CD4-positive, alpha-beta T cell treated with Interleukin-12 subunit alpha and Interleukin-12 subunit beta, for 1 hour (primary cell): ENCODE results near the gene TM4SF1.

ENCODE experiments used
- DNase-seq: peaks from one replicate; pipeline ENCODE4 v3.0.0-alpha.2; 2020

TM4SF1 gene, protein sequence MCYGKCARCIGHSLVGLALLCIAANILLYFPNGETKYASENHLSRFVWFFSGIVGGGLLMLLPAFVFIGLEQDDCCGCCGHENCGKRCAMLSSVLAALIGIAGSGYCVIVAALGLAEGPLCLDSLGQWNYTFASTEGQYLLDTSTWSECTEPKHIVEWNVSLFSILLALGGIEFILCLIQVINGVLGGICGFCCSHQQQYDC

DNA sequence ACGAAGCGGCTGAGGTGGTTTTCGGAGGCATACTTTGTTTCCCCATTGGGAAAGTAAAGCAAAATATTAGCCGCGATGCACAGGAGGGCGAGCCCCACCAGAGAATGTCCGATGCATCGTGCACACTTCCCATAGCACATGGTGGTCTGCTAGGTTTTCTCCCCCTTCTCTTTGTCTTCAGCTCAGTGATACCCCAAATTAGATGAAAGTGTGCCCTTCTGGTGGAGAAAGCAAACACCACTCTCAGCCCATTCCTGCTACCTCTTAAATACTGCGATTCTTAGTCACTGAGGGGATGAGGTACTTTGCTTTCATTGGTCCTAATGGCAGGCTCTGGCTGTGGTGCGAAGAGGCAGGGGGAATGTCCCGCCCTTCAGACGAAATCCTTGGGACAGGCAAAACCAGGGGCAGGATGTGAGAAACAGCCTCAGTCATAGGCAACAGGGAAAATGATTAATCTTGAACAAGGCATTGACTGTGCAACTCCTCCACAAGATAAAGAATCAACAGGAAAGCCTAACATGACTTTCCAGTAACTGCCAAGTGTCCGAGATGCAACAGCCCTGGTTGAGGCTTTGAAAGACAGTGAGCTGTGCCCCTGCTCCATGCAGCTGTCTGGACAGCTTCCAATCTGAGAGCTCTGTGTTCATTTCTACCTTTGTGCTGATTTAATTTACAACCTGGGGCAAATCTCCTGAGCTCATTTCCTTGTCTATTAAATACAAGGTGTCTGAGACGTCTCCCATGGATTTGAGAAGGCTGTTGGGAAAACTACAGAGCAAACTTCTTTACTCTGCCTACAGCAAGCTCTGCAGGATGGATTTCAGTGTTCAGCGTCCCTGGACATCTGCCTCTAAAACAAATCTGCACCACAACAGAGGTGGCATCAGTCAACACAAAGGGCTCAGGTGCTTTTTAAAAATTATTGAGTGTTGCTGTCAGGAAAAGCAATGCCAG lies at the start of gene TM4SF1:
TSS of gene TM4SF1 (minus strand) at position 242 of the 957 bp plus-strand sequence. CDS start at position 140, 102 bp downstream.
- no peak for DNase-seq

DNA sequence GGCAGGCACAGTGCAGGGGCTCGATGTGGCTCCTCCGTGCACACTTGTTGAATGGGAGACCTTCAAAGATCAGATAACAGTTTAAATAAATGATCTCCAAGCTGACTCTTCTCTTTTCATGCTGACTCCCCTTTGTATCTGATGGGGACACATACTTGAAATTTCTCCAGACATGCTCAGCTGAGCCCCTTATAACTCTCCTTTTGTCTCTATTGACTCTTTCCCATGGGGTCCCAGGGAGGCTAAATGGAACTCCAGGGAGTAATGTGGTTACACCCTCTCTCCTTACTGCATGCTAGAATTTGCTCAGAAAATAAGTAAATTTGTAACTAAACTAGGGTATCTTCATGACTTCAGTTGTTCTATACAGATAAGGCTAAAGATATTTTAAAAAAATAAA lies 48.9 kb upstream of the TM4SF1 start:
- no peak for DNase-seq

DNA sequence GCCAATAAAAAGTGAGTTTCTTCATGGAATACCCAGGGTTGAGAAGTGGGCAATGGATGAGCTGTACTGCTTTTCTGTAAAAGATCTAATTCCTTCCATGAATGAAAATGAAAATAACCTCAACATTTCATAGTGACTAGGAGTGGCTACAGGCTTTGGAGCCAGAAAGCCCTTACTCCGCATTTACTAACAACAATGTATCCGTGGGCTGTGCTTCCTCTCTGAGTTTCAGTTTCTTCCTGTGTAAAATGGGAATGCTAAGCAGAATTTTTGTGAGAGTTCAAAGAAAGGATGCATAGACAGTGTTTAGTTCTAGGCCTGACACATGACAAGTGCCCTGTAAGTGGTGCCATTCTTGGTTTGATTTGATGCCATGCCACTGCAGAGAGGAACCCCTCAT lies 47.5 kb upstream of the TM4SF1 start:
- no peak for DNase-seq

DNA sequence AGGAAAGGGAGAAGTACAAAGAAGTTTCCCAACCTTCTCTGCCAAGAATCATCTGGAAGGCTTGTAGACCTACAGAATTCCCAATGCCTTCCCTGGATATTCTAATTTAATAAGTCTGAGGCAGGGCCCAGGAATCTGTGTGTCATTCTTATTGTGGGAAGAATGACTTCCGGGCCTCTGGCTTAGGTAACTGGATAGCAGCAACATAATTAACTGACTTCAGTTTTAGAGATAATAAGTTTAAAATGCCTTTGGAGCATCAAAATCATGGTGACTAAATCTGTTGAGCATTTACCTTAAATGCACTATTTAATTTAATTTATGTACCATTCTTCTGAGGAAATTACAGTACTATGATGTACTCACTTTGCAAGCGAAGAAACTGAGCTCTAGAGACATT lies 44.3 kb upstream of the TM4SF1 start:
- DNase-seq: no peak

DNA sequence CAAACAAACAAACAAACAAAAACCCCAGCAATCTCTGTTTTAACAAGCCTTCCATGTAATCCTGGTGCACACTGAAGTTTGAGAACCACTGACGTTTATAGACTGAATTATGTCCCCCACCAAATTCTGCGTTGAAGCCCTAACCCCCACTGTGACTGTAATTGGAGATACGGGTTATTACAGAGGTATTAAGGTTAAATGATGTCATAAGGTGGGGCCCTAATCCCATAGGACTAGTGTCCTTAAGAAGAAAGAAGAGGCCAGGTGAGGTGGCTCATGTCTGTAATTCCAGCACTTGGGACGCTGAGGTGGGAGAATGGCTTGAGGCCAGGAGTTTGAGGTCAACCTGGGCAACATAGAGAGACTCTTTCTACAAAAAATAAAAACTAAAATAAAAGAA lies 42.4 kb upstream of the TM4SF1 start:
- no peak for DNase-seq

DNA sequence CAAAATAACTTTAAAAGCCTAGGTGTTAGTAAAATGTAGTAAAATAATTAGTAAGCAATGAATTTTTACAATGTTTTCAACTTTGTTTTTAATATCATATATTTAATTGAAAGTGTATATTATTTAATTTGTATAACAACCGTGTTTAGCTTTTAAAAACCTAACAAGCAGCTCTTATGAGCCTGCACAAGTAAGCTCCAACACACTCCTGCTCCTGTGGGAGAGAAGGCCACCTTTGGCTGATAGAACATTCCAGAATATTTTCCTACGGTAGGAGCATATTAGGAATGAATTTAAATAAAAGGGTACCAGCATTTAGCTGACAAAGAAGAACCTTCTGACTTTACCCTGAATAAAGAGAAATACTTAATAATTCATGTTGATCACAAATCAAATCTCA lies 40.3 kb upstream of the TM4SF1 start:
- DNase-seq: no peak

DNA sequence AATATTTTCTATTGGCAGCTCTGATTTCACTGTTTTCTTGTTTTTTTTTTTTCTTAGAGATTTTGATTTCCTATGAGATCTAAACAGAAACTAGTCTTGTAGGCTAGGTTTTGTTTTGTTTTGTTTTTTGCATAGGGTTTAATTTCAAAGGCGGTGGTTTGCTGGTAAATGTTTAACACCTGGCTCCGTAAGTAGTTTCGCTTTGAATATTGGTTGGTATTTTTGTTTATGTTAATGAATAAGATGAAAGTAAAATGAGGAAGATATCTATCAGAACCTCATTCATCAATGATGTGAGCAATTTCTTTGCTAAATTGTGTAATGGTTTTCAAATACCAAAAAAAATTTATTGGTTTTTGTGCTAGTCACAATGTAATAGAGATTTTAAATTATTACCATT lies 39.7 kb upstream of the TM4SF1 start:
- DNase-seq: no peak

DNA sequence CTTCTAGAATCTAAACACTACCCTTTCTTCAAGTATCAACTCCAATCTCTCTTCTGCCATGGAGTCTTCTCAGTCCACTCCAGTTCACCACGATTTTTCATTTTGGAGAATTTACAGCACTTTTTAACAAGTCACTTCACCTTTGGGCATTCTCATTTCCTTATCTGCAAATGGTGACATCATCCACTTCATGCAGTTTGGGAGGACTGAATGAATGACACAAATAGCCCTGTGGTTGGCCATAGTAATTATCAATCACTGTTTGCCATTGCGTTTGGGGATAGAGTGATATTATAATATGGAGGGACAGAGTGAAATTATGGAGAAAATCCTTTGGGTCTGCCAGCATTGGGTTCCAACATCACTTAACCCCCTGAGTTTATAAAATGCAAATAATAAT lies 38.0 kb upstream of the TM4SF1 start:
- DNase-seq: no peak

DNA sequence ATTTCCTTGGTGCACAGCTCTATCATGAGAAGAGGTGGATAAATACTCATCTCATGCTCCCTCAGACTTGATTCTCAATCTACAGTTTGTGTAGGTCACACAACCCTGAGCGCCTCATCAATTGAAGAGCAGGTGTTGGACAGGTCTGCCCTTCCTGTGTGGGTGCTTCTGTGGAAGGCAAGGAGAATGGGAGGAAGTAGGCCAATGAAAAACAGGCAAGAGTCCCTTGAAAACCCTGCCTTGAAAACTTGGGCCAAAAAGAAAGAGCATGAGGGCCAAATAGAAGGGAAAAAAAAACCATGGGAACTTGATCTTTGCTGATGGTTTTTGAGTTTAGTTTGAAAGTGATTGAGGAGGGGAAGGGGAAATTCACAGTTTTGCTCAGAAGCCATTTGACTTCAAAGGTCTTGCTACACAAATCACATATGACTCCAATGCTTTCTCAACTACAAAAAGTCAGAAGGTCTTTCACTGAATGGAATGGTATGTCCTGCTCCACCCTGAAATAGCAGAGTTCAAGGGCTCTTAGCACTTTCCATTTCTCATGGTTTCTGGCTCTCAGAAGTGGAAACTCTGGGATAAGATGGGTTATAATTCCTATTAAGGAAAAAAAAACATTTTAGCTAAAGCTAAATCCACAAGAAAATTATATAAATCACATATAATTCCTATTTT lies 37.2 kb upstream of the TM4SF1 start:
- DNase-seq: no peak

DNA sequence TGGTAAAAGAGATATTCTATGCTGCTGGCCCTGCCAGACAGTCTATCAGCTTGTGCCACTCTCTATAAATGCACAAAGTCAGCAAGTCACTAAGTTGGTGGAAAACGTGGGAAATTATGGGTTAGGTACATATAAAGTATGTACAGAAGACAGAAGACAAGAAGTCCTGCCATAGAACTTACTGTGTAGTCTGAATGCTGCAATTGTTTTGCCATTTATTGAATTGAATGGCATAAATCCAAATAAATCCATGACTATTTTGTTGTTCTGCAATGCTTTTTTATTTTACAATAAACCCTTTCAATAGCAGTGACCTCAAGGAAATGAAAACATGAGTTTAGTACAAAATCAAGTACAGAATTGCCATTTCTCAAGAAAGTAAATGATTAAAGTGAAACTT lies 34.1 kb upstream of the TM4SF1 start:
- no peak for DNase-seq

DNA sequence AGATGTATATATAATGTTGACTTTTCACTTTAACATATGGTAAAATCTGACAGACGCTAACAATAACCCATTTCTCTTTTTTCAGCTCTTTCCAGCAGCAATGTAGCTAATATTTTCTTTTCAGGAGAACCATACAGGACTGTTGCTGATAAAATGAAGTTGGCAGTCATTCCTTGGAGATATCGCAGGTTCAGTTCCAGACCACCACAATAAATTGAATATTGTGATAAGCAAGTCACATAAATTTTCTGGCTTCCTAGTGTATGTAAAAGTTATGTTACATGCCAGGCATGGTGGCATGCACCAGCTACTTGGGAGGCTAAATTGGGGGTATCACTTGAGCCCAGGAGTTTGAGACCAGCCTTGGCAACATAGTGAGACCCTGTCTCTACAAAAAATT lies 31.9 kb upstream of the TM4SF1 start:
- no peak for DNase-seq

DNA sequence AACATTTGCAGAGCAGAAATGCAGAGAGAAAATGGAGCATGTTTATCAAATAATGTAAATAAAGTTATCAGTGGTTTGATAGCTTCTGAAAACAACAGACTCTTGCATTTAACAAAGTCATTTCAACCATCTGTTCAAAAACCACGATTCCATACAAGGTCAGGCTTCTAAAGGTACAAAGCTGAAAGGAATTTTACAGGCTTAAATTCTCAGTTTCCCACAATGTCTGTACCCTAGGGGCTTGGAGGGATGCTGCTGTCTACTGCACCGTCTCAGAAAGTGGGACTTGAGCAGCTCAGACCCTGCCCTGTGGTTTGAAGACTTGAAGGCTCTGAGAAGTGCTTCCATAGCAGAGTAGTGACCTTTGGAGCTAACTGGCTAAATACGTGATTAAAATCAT lies 30.4 kb upstream of the TM4SF1 start:
- no peak for DNase-seq

DNA sequence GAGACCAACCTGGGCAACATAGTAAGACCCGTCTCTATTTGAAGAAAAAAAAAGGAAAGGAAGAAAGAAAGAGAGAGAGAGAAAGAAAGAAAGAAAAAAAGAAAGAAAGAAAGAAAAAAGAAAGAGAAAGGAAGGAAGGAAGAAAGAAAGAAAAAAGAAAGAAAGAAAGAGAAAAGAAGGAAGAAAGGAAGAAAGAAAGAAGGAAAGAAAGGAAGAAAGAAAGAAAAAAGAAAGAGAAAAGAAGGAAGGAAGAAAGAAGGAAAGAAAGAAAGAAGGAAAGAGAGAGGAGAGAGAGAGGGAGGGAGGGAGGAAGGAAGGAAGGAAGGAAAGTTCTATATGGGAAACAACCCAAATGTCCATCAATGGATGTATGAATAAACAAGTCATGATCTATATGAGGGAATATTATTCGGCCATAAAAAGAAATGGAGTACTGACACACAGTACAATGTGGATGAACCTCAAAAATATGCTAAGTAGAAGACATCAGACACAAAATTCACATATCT lies 28.8 kb upstream of the TM4SF1 start:
- DNase-seq: no peak

DNA sequence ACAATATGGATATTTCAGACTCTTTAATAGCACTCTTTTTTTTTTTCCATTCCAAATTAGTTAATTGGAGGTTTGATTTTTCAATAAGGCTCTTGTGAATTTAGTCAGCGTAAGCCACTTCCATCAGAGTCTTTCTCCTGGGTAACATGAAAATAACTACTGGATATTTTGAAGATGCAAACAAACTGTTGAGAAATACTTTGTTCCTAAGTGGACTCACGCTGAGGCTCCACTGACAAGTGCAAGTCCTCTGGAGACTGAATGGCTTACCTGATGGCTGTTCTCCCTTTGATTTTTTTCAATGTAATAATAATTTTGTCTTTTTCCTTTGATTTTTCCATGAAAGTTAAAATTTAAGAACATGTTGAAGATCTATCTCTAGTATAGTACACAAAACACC lies 26.0 kb upstream of the TM4SF1 start:
- no peak for DNase-seq

DNA sequence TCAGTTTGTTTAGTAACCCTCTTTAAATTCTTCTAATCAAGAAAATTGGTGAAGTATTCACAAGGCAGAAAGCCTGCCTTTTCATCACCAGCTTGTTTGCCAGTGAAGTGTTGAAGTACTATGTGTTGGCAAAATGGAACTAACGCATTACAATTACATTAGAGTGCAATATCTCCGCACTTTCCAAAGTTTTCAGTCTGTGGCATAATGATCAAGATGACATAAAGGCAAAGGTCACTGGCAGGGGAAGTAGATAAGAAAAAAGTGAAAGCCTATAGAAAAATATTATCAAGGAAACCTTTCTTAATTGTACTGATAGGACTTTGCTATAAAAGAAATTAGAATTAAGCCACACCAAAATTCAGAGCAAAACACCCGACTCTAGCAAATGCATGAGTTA lies 25.0 kb upstream of the TM4SF1 start:
- DNase-seq: no peak

DNA sequence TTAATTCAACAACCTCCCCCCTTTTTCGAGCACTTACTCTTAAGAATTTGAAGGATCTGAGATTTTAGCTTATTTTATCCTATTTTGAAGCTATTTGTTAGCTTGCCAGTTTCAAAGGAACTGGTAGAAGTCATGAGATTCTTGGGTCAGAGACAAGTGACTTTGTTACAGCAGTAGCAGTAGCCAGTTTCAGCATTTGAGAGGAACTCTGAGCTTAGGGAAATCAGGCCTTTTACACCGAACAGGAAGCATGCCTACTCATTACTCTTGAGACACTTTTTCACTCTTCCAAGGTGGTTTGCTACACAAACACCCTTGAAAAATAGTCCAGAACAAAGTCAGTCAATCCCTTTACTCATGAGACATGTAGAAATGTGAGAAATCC lies 24.5 kb upstream of the TM4SF1 start:
- DNase-seq: no peak

DNA sequence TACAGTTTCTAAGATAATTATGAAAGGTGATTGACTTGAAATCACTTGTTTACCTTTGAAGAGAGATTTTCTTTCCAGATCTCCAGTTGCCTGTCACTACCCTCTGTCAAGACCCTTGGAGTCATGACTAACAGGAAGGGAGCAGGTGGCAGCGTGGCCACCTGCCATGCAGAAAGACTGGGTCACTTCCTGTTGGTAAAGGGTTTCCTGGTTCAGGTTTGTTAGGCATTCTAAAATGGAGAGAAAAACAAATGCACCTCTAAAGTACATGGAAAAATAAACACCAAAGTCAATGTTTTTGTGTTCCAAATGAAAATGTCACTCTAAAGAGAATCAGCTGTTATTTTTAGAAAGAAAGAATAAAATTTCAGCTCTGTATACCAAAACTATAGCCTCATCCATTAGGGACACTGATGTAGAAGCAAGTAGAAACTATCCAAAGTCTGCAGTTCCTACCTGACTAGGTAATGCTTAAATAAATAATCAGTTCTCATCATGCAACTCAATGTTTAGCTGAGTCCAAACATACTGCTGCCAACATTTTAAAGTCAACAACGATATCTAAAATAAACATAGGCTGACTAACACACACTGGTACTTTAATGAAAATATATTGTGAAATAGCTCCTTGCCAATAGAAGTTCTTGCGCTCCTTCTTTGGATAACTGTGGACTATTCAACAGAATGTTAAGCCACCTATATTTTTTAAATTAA lies 23.9 kb upstream of the TM4SF1 start:
- no peak for DNase-seq

DNA sequence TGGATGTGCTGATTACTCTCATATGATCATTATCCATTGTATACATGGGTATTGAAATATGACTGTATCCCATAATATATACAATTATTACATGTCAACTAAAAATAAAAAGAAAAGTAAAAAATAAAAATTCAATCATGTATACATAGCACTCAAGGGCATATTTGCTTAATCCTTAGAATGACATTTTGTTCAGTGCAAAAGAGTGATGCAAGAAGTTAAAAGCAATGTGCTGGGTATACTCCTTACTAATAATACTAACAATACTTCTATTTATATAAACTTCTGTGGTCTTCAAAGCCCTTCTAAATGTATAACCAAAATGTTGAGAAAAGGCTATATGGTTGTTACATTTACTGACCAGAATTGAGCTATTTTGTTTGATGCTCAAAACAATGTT lies 23.2 kb upstream of the TM4SF1 start:
- no peak for DNase-seq

DNA sequence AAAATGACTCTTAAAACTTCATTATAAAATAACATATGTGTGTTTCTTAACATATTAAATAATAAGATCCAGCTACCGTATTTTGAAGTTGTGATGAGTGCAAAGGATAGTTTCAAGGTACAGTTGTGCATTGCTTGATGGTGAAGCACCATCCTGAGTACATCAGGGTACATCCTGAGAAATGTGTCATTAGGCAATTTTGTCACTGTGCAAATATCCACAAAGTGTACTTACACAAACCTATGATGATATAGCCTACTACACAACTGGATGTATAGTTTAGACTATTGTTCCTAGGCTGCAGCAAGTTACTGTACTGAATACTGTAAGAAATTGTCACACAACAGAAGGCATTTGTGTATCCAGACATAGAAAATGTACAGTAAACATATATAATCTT lies 20.8 kb upstream of the TM4SF1 start:
- DNase-seq: no peak

DNA sequence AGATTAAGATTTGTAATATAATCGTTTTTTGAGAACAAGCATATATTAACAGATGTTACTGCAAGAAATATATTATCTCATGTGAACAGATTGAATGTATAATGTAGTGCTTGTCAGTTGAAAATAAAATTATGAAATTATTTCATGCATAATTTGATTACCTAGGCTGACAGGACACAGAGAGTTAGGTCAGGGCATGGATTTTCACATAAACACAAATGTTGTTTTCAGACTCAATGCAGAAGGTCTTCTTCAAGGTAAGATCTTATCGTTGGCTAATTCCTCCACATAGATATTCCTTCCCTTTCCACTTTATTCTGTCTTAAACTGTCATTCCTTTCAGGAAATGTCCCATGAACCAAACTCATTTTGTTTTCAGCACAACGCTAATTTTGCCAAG lies 20.1 kb upstream of the TM4SF1 start:
- no peak for DNase-seq

DNA sequence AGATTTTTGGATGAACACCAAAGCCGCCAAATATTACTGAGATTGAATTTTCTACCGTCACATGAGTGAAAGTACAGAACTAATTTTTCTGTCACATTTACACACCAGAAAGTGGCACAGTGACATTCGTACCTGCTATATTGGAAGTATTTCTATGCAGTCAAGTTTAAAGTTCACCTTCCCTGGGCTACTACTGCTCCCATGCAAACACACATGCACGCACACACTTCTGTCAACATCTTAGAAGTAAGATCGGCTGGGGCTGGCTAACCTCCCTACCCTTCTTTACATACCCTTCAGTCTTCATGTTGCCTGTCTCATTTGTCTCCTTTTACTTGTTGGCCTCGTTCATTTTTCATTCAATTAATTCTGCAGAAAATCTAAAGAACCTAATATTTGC lies 19.0 kb upstream of the TM4SF1 start:
- DNase-seq: no peak

DNA sequence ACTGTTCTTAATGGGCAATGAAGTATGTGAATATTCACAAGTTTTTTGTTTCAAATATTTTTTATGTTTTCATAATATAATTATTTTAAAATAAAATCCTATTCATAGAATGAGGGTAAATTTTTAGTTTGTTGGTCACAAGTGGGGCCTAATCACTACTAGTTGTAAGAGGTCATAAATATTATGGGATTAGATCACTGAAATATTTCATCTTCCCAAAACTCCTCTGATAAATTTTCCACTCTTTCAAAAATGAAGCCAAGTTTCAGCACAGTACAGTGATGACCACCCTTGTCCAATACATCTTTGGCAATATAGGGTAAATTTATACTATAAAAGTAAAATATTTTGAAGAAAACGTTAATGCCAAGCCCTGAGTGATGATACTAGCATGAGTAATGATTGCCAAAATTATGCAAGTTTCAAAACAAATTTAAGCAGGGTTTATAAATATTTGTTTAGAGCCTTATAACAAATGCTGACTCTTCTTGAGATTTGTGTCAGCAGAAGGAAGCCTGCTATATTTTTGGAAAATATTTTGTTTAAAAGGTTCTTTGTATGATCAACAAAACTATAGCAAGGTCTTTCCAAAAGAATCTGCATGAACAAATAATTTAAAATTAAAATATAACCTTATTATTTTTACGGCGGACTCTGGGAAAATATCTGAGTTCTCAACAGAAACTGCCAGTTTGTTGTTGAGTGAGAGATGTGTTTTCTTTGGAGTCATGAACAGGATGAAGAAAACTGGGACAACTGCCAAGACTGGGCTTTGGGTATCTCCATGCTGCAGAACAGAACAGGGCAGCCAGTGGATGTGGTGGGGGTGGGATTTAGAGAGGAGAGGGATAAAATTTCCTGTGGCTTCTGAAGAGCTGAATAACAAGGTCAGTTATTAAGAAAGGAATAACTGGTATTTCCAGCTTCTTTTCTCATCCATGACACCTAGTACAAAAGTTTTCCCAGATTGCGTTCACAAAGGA lies 17.9 kb upstream of the TM4SF1 start:
- no peak for DNase-seq
